ENCODE results near the gene CHCHD4. TPM values are rescaled to one million over a fixed set of nuclear protein-coding genes. Genes with fewer than 3 reads are reported as not detected.

The CHCHD4 gene
- total and polyA plus RNA-seq, 2 of the 13 experiments (the other 11 are each of a cell fraction or from before 2014, with no cell fraction given), result 15.8 to 24.1 TPM

- TF ChIP-seq HOXA5 (CRISPR knock-in tag; IDR thresholded peaks at IDR 0.05) (0 out of 2 replicates have a peak, but pooled peaks have one; percentile 18), ZNF275 (CRISPR knock-in tag; IDR thresholded peaks at IDR 0.05; ENCODE audit: borderline replicate concordance) (no peak), ZNF274 (CRISPR knock-in tag; IDR thresholded peaks at IDR 0.05) (peak; percentile 49; the same call in 1 of the 2 replicates), HMGXB4 (CRISPR knock-in tag; IDR thresholded peaks at IDR 0.05; ENCODE audit: borderline replicate concordance in 1 of 2, low read depth in 1 of 2) (peak; percentile 38 to 58; a peak in 3 of 4 replicates), CSRNP1 (CRISPR knock-in tag; IDR thresholded peaks at IDR 0.05) (no peak; the same call in none of the 2 replicates), ATAD3A (CRISPR knock-in tag; IDR thresholded peaks at IDR 0.05) (no peak), AHR (CRISPR knock-in tag; IDR thresholded peaks at IDR 0.05) (no peak), SMAD9 (CRISPR knock-in tag; IDR thresholded peaks at IDR 0.05) (no peak), RBM39 (IDR thresholded peaks at IDR 0.05; ENCODE audit: low read depth, low read length, poor library complexity, severe bottlenecking) (peak; percentile 14), BORCS8-MEF2B (CRISPR knock-in tag; IDR thresholded peaks at IDR 0.05) (no peak), CENPT (CRISPR knock-in tag; IDR thresholded peaks at IDR 0.05; ENCODE audit: low read depth) (no peak), ZUFSP (CRISPR knock-in tag; IDR thresholded peaks at IDR 0.05; ENCODE audit: borderline replicate concordance) (no peak), NPAS2 (CRISPR knock-in tag; IDR thresholded peaks at IDR 0.05; ENCODE audit: borderline replicate concordance) (no peak; the same call in 1 of the 2 replicates), ZMAT3 (CRISPR knock-in tag; conservative IDR thresholded peaks at IDR 0.05) (no peak), FOXC1 (CRISPR knock-in tag; IDR thresholded peaks at IDR 0.05; ENCODE audit: borderline replicate concordance) (0 out of 2 replicates have a peak, but pooled peaks have one; percentile 31)
Measured at GRCh38 chr3:14124615-14125192, at the start of gene CHCHD4, which contains the start of gene TMEM43 (continued).
